HCT116 (cell line): ENCODE results near the gene DOCK1. TPM values are rescaled to one million over a fixed set of nuclear protein-coding genes. Genes with fewer than 3 reads are reported as not detected.

Experiments
- ATAC-seq: fragments of 200-7000 bp; cut with Tn5 transposase; 2 replicates; pipeline ENCODE4 v1.9.1; 2020; ENCODE audit warnings: mild to moderate bottlenecking, moderate library complexity
- BruUV-seq: library from RNA; stranded (reverse); fragments of 400-500 nt; replicated peaks from 2 replicates; lab custom pipeline; 2021; lab: Mats Ljungman, UMichigan
- CTCF ChIA-PET: fragments of 300-600 bp; sonication (Branson Sonifier 250); formaldehyde crosslinking; loops from one replicate; lab custom pipeline; 2021; ENCODE audit warnings: antibody characterized with exemption; lab: Charles Lee
- POLR2A ChIA-PET: fragments of 300-600, 350-600 bp; sonication (Branson Sonifier 250); formaldehyde crosslinking; loops from one replicate; lab custom pipeline; 2021; ENCODE audit warnings: antibody characterized with exemption; lab: Charles Lee
- RAD21 ChIA-PET, 2 experiments: fragments of 300-600 bp; sonication (Branson Sonifier 250); formaldehyde crosslinking; loops; one replicate each; lab custom pipeline; 2023; ENCODE audit warnings: low total read pairs in 2 of 2; ENCODE audit not compliant: uncharacterized antibody in 2 of 2, unreplicated experiment in 2 of 2, low non-redundant PET in 1 of 2; lab: Charles Lee
- DNase-seq: peaks from one replicate; pipeline ENCODE4 v3.0.0-alpha.2; 2010; ENCODE audit warnings: low read depth, low spot score
- H2AFZ ChIP-seq: fragments of 200-600 bp; shearing (Covaris generic), sonication (generic); 2 replicates; pipeline ENCODE4 v1.6.1; 2017; ENCODE audit warnings: low read depth, mixed run types, mixed read lengths, antibody characterized with exemption, low read length; ENCODE audit not compliant: poor library complexity, severe bottlenecking
- H3K27ac ChIP-seq: 2 replicates; pipeline ENCODE4 v1.5.1; 2012; ENCODE audit warnings: low read depth, low read length
- H3K27me3 ChIP-seq: fragments of 200-600 bp; sonication (generic); 2 replicates; pipeline ENCODE4 v1.6.1; 2016; ENCODE audit warnings: mixed run types, low read length, mixed read lengths; ENCODE audit not compliant: insufficient read depth
- H3K36me3 ChIP-seq, 2 experiments: fragments of 200-500 bp in 1 of 2; fragments of 200-600 bp in 1 of 2; sonication (Bioruptor generic) in 1 of 2; sonication (generic) in 1 of 2; 2 replicates each; pipeline versions ENCODE4 v1.5.1 to v1.6.1; 2014 to 2016; ENCODE audit warnings: low read length in 2 of 2, inconsistent platforms in 1 of 2, mixed read lengths in 1 of 2, mixed run types in 1 of 2; ENCODE audit not compliant: insufficient read depth in 2 of 2, control insufficient read depth in 1 of 2
- H3K4me1 ChIP-seq, 2 experiments: fragments of 200-600 bp in 1 of 2; sonication (generic) in 1 of 2; 2 replicates each; pipeline versions ENCODE4 v1.5.1 to v1.6.1; 2012 to 2017; ENCODE audit warnings: low read length in 2 of 2, inconsistent platforms in 1 of 2, mild to moderate bottlenecking in 1 of 2, mixed read lengths in 1 of 2, mixed run types in 1 of 2, moderate library complexity in 1 of 2; ENCODE audit not compliant: insufficient read depth in 2 of 2, control insufficient read depth in 1 of 2
- H3K4me2 ChIP-seq: fragments of 200-600 bp; sonication (generic); 2 replicates; pipeline ENCODE4 v1.6.1; 2017; ENCODE audit warnings: mixed run types, low read length, mixed read lengths
- H3K4me3 ChIP-seq, 2 experiments: fragments of 200-600 bp in 1 of 2; sonication (generic) in 1 of 2; replicated peaks in 1 of 2; 2 replicates each; pipeline ENCODE4 v1.5.1; 2011 to 2016; ENCODE audit warnings: low read length in 2 of 2, control low read depth in 1 of 2, low read depth in 1 of 2, mild to moderate bottlenecking in 1 of 2, mixed read lengths in 1 of 2, mixed run types in 1 of 2
- H3K79me2 ChIP-seq: fragments of 200-600 bp; sonication (generic); 2 replicates; pipeline ENCODE4 v1.6.1; 2017; ENCODE audit warnings: mild to moderate bottlenecking, mixed run types, low read length, moderate library complexity, mixed read lengths; ENCODE audit not compliant: insufficient read depth
- H3K9ac ChIP-seq: fragments of 200-600 bp; sonication (generic); 2 replicates; pipeline ENCODE4 v1.6.1; 2016; ENCODE audit warnings: low read length, mixed read lengths
- H3K9me2 ChIP-seq: fragments of 200-600 bp; sonication (generic), shearing (Covaris generic); 2 replicates; pipeline ENCODE4 v1.6.1; 2017; ENCODE audit warnings: mixed run types, mild to moderate bottlenecking, moderate library complexity; ENCODE audit not compliant: insufficient read depth
- H3K9me3 ChIP-seq, 2 experiments: fragments of 200-500 bp in 1 of 2; fragments of 200-600 bp in 1 of 2; sonication (Bioruptor generic) in 1 of 2; sonication (generic) in 1 of 2; 2 replicates each; pipeline ENCODE4 v1.6.1; 2014 to 2017; ENCODE audit warnings: low read length in 2 of 2, mixed read lengths in 2 of 2, inconsistent platforms in 1 of 2, low read depth in 1 of 2, mild to moderate bottlenecking in 1 of 2, mixed run types in 1 of 2, moderate library complexity in 1 of 2; ENCODE audit not compliant: control insufficient read depth in 1 of 2, insufficient read depth in 1 of 2
- H4K20me1 ChIP-seq: fragments of 200-600 bp; sonication (generic), shearing (Covaris generic); 2 replicates; pipeline ENCODE4 v1.6.1; 2017; ENCODE audit warnings: mixed run types, mild to moderate bottlenecking, moderate library complexity; ENCODE audit not compliant: insufficient read depth
- ATF3 ChIP-seq: IDR thresholded peaks from 2 replicates; pipeline ENCODE4 v1.6.1; 2012
- CBX3 ChIP-seq: IDR thresholded peaks from 2 replicates; pipeline ENCODE4 v1.6.1; 2012; ENCODE audit warnings: low read depth
- CEBPB ChIP-seq: IDR thresholded peaks from 2 replicates; pipeline ENCODE4 v1.6.1; 2012; ENCODE audit warnings: low read depth
- EGR1 ChIP-seq: IDR thresholded peaks from 2 replicates; pipeline ENCODE4 v1.6.1; 2012; ENCODE audit warnings: low read depth
- ELF1 ChIP-seq: IDR thresholded peaks from 2 replicates; pipeline ENCODE4 v1.6.1; 2012; ENCODE audit warnings: low read depth, borderline replicate concordance
- EZH2 ChIP-seq: fragments of 200-600 bp; sonication (generic); IDR thresholded peaks from 2 replicates; pipeline ENCODE4 v1.6.1; 2017; ENCODE audit warnings: antibody characterized with exemption, mixed run types
- EZH2phosphoT487 ChIP-seq: fragments of 200-600 bp; IDR thresholded peaks from 2 replicates; pipeline ENCODE4 v1.6.1; 2018; ENCODE audit warnings: antibody characterized with exemption, borderline replicate concordance
- SIN3A ChIP-seq: IDR thresholded peaks from 2 replicates; pipeline ENCODE4 v1.6.1; 2012; ENCODE audit warnings: low read depth
- SP1 ChIP-seq: IDR thresholded peaks from 2 replicates; pipeline ENCODE4 v1.6.1; 2012; ENCODE audit warnings: low read depth
- TCF7L2 ChIP-seq: IDR thresholded peaks from 2 replicates; pipeline ENCODE4 v1.7.0; 2011; ENCODE audit warnings: borderline replicate concordance, inconsistent platforms; ENCODE audit not compliant: insufficient read depth, insufficient read length; ENCODE audit errors: extremely low read depth
- ZFX ChIP-seq: fragments of 450-650 bp; IDR thresholded peaks from 2 replicates; pipeline ENCODE4 v1.6.1; 2017
- ZNF274 ChIP-seq: fragments of 200-500 bp; sonication (Bioruptor generic); IDR thresholded peaks from 2 replicates; pipeline ENCODE4 v1.6.1; 2014; ENCODE audit warnings: mild to moderate bottlenecking, low read depth, low read length, inconsistent platforms
- intact Hi-C: fragments of 100-400 bp; cut with micrococcal nuclease; formaldehyde crosslinking; loops from 2 replicates; pipeline ENCODE4 v1.10.0; 2022
- total RNA-seq: library from RNA; stranded (reverse); gene quantifications from one replicate; pipeline ENCODE4 v1.2.1, GENCODE V29; 2021; ENCODE audit not compliant: unreplicated experiment
- TF ChIP-seq, protein P1 (sequence below): IDR thresholded peaks from 2 replicates; pipeline ENCODE4 v1.6.1; 2011; ENCODE audit warnings: mild to moderate bottlenecking, low read length, moderate library complexity; ENCODE audit not compliant: insufficient replicate concordance; ENCODE audit errors: extremely low read depth
- TF ChIP-seq, protein P2 (sequence below): IDR thresholded peaks from 2 replicates; pipeline ENCODE4 v1.6.1; 2012
- TF ChIP-seq, protein P3 (sequence below): IDR thresholded peaks from 2 replicates; pipeline ENCODE4 v1.6.1; 2012; ENCODE audit warnings: low read depth

Gene DOCK1
- total RNA-seq, 1 experiment from 2014 or later, result 46.5 TPM

DNA sequence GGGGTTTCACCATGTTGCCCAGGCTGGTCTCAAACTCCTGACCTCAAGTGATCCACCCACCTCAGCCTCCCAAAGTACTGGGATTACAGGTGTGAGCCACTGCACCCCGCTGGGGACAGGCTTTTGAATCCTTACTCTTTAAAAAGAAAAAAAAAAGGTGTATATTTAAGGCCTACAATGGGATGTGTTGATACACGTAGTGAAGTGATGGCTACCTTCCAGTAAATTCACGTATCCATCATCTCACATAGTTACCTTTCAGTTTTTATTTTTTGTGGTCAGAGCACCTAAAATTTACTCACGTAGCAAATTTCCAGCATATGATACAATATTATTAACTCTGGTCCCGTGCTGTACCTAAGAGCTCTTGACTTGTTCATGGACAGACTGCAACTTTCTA lies 410.7 kb downstream of the DOCK1 start:
- DNase-seq, result no peak
- H3K27me3 ChIP-seq, result no peaks in the 10 kb centered on the region
- H4K20me1 ChIP-seq, result no peaks in the 10 kb centered on the region
- no peaks in the 10 kb centered on the region for H3K9me2 ChIP-seq
- intact Hi-C loops, result no loop called here
- no peaks in the 10 kb centered on the region for H3K79me2 ChIP-seq
- H3K4me3 ChIP-seq, result no peak overlapping the region
- ATAC-seq, result no peak
- BruUV-seq, result no TSS peak
- no peaks in the 10 kb centered on the region for H3K4me1 ChIP-seq
- H3K9me3 ChIP-seq, result no peaks in the 10 kb centered on the region
- no peak overlapping the region for H3K4me2 ChIP-seq
- H3K36me3 ChIP-seq, result no peaks in the 10 kb centered on the region
- POLR2A ChIA-PET, result no interaction called here
- no peak overlapping the region for H2AFZ ChIP-seq
- TF ChIP-seq ZFX (no peak), EGR1 (no peak), ZNF274 (no peak), ELF1 (no peak), SP1 (no peak), EZH2 (no peak), CBX3 (no peak), EZH2phosphoT487 (no peak), ATF3 (no peak), CEBPB (no peak), SIN3A (no peak), TCF7L2 (no peak)
- TF ChIP-seq, protein P1, sequence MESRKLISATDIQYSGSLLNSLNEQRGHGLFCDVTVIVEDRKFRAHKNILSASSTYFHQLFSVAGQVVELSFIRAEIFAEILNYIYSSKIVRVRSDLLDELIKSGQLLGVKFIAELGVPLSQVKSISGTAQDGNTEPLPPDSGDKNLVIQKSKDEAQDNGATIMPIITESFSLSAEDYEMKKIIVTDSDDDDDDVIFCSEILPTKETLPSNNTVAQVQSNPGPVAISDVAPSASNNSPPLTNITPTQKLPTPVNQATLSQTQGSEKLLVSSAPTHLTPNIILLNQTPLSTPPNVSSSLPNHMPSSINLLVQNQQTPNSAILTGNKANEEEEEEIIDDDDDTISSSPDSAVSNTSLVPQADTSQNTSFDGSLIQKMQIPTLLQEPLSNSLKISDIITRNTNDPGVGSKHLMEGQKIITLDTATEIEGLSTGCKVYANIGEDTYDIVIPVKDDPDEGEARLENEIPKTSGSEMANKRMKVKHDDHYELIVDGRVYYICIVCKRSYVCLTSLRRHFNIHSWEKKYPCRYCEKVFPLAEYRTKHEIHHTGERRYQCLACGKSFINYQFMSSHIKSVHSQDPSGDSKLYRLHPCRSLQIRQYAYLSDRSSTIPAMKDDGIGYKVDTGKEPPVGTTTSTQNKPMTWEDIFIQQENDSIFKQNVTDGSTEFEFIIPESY, result no peak
- TF ChIP-seq, protein P2, sequence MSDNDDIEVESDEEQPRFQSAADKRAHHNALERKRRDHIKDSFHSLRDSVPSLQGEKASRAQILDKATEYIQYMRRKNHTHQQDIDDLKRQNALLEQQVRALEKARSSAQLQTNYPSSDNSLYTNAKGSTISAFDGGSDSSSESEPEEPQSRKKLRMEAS, result no peak
- TF ChIP-seq, protein P3, sequence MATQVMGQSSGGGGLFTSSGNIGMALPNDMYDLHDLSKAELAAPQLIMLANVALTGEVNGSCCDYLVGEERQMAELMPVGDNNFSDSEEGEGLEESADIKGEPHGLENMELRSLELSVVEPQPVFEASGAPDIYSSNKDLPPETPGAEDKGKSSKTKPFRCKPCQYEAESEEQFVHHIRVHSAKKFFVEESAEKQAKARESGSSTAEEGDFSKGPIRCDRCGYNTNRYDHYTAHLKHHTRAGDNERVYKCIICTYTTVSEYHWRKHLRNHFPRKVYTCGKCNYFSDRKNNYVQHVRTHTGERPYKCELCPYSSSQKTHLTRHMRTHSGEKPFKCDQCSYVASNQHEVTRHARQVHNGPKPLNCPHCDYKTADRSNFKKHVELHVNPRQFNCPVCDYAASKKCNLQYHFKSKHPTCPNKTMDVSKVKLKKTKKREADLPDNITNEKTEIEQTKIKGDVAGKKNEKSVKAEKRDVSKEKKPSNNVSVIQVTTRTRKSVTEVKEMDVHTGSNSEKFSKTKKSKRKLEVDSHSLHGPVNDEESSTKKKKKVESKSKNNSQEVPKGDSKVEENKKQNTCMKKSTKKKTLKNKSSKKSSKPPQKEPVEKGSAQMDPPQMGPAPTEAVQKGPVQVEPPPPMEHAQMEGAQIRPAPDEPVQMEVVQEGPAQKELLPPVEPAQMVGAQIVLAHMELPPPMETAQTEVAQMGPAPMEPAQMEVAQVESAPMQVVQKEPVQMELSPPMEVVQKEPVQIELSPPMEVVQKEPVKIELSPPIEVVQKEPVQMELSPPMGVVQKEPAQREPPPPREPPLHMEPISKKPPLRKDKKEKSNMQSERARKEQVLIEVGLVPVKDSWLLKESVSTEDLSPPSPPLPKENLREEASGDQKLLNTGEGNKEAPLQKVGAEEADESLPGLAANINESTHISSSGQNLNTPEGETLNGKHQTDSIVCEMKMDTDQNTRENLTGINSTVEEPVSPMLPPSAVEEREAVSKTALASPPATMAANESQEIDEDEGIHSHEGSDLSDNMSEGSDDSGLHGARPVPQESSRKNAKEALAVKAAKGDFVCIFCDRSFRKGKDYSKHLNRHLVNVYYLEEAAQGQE, result no peak
- TF ChIP-seq, all 23 proteins: peak for 0
- ChIA-PET RAD21 (no interaction called here), CTCF (no interaction called here)
- H3K9ac ChIP-seq, result no peak overlapping the region
- no peak overlapping the region for H3K27ac ChIP-seq
